GM21423 (cell line): ENCODE results near the gene PGBD1.
"Not testable (repeated sequence)": the region's sequence is repeated elsewhere in the genome, so short reads cannot be mapped to it uniquely, and the experiment has no call there.

Source experiments
- ATAC-seq: cut with Tn5 transposase; IDR thresholded peaks from one replicate; pipeline ENCODE4 v1.9.1; 2021; ENCODE audit warnings: mild to moderate bottlenecking, moderate library complexity; ENCODE audit not compliant: unreplicated experiment

The PGBD1 gene

GRCh38 chr6:28269492-28269891, 11.9 kb upstream of the PGBD1 start:
- ATAC-seq, result no peak

GRCh38 chr6:28274888-28275287, 6.5 kb upstream of the PGBD1 start:
- ATAC-seq, result no peak

GRCh38 chr6:28277746-28278145, 3.6 kb upstream of the PGBD1 start:
- no peak for ATAC-seq

- no peak for ATAC-seq
Measured at GRCh38 chr6:28280595-28281287, 631 bp upstream of the PGBD1 start.

GRCh38 chr6:28282926-28283325, 1.6 kb downstream of the PGBD1 start:
- no peak for ATAC-seq

- no peak for ATAC-seq
Measured at GRCh38 chr6:28291573-28291972, 10.2 kb downstream of the PGBD1 start.

- no peak for ATAC-seq
Measured at GRCh38 chr6:28295326-28295725, 14.0 kb downstream of the PGBD1 start.

- no peak for ATAC-seq
Measured at GRCh38 chr6:28296520-28297060, 15.2 kb downstream of the PGBD1 start.

GRCh38 chr6:28303570-28303969, 22.2 kb downstream of the PGBD1 start:
- ATAC-seq, result peak; percentile 91

GRCh38 chr6:28306363-28306762, 25.0 kb downstream of the PGBD1 start:
- ATAC-seq, result not testable (repeated sequence)

GRCh38 chr6:28311139-28311823, 29.9 kb downstream of the PGBD1 start:
- ATAC-seq, result no peak

GRCh38 chr6:28312939-28313338, 31.6 kb downstream of the PGBD1 start:
- no peak for ATAC-seq

GRCh38 chr6:28315628-28316027, 34.3 kb downstream of the PGBD1 start:
- no peak for ATAC-seq

- ATAC-seq, result not testable (repeated sequence)
Measured at GRCh38 chr6:28317866-28318265, 36.5 kb downstream of the PGBD1 start.

GRCh38 chr6:28322661-28323060, 41.3 kb downstream of the PGBD1 start:
- ATAC-seq, result no peak

GRCh38 chr6:28323813-28324424, 42.5 kb downstream of the PGBD1 start:
- no peak for ATAC-seq

GRCh38 chr6:28326371-28326948, 45.1 kb downstream of the PGBD1 start:
- ATAC-seq, result no peak

- ATAC-seq, result no peak
Measured at GRCh38 chr6:28330041-28330440, 48.7 kb downstream of the PGBD1 start.

GRCh38 chr6:28333047-28333446, 51.7 kb downstream of the PGBD1 start:
- ATAC-seq, result no peak

- ATAC-seq, result no peak
Measured at GRCh38 chr6:28333599-28334018, 52.2 kb downstream of the PGBD1 start.

- no peak for ATAC-seq
Measured at GRCh38 chr6:28334286-28335039, 53.1 kb downstream of the PGBD1 start.
